Activated CD8-positive, alpha-beta memory T cell treated with anti-CD3 and anti-CD28 coated beads, Interleukin-2, amount 50 U/mL, for 24 hours (primary cell): Measurements from ENCODE around the gene PHIP.

Source experiments
- DNase-seq: peaks from one replicate; pipeline ENCODE4 v3.0.0-alpha.2; 2020; ENCODE audit errors: extremely low read depth

Gene PHIP

GRCh38 chr6:79009819-79010218 lies 68.2 kb downstream of the PHIP start:
- DNase-seq = no peak

- no peak for DNase-seq
Observed at GRCh38 chr6:79005497-79005896, 72.6 kb downstream of the PHIP start.

GRCh38 chr6:79005024-79005423 lies 73.0 kb downstream of the PHIP start:
- no peak for DNase-seq

- no peak for DNase-seq
Observed at GRCh38 chr6:79004239-79004638, 73.8 kb downstream of the PHIP start.

GRCh38 chr6:79001415-79001814 lies 76.6 kb downstream of the PHIP start:
- no peak for DNase-seq

- DNase-seq = no peak
Observed at GRCh38 chr6:78999737-79000136, 78.3 kb downstream of the PHIP start.

GRCh38 chr6:78995946-78996345 lies 82.1 kb downstream of the PHIP start:
- DNase-seq = no peak

- no peak for DNase-seq
Observed at GRCh38 chr6:78995346-78995745, 82.7 kb downstream of the PHIP start.

GRCh38 chr6:78993955-78994354 lies 84.1 kb downstream of the PHIP start:
- DNase-seq = no peak

- no peak for DNase-seq
Observed at GRCh38 chr6:78989191-78989590, 88.9 kb downstream of the PHIP start.

GRCh38 chr6:78986161-78986560 lies 91.9 kb downstream of the PHIP start:
- DNase-seq = no peak

- no peak for DNase-seq
Observed at GRCh38 chr6:78984225-78984950, 93.7 kb downstream of the PHIP start.

GRCh38 chr6:78967191-78967590 lies 110.9 kb downstream of the PHIP start:
- no peak for DNase-seq

- no peak for DNase-seq
Observed at GRCh38 chr6:78966542-78966941, 111.5 kb downstream of the PHIP start.

- no peak for DNase-seq
Observed at GRCh38 chr6:78962448-78962847, 115.6 kb downstream of the PHIP start.

- no peak for DNase-seq
Observed at GRCh38 chr6:78954740-78955139, 123.3 kb downstream of the PHIP start.

GRCh38 chr6:78953798-78954197 lies 124.3 kb downstream of the PHIP start:
- no peak for DNase-seq

- DNase-seq = no peak
Observed at GRCh38 chr6:78952362-78952761, 125.7 kb downstream of the PHIP start.

GRCh38 chr6:78948785-78949184 lies 129.3 kb downstream of the PHIP start:
- no peak for DNase-seq

- DNase-seq = no peak
Observed at GRCh38 chr6:78947962-78948361, 130.1 kb downstream of the PHIP start.

- no peak for DNase-seq
Observed at GRCh38 chr6:78947529-78947928, 130.5 kb downstream of the PHIP start.

GRCh38 chr6:78942446-78942845 lies 135.6 kb downstream of the PHIP start:
- DNase-seq = no peak

- DNase-seq = no peak
Observed at GRCh38 chr6:78936515-78936914, 141.5 kb downstream of the PHIP start.

- DNase-seq = no peak
Observed at GRCh38 chr6:78935553-78935952, 142.5 kb downstream of the PHIP start.
